ENCODE results near the gene PLGRKT. TPM values are rescaled to one million over a fixed set of nuclear protein-coding genes. Genes with fewer than 3 reads are reported as not detected.
"Not testable (repeated sequence)": the region's sequence is repeated elsewhere in the genome, so short reads cannot be mapped to it uniquely, and the experiment has no call there.

Gene PLGRKT
- total and polyA plus RNA-seq, 9 donors = 2.9 to 35.8 (median 13.3) TPM

- H3K9me3 ChIP-seq = peaks cover 0 to 2% of the 10 kb centered on the region in 2 donors
- no peak for TF ChIP-seq POLR2A (IDR thresholded peaks at IDR 0.05)
- TF ChIP-seq EP300 (IDR thresholded peaks at IDR 0.05) = no peak
- TF ChIP-seq CTCF (IDR thresholded peaks at IDR 0.05) = no peak
- no peak for DNase-seq
- WGBS, 3 donors = 76 to 94% (median 84%) methylated on average over 1 of the region's 1 CpG
- no peak overlapping the region for H3K4me3 ChIP-seq
- H3K27me3 ChIP-seq = no peaks in the 10 kb centered on the region
- H3K4me1 ChIP-seq (ENCODE audit: insufficient read depth) = no peaks in the 10 kb centered on the region
- no peak overlapping the region for H3K27ac ChIP-seq
- no peaks in the 10 kb centered on the region for H3K36me3 ChIP-seq
- intact Hi-C loops (cut with DNase I) = no loop called here
These were observed 85.0 kb downstream of the PLGRKT start for GRCh38 chr9:5352637-5353248.

DNA sequence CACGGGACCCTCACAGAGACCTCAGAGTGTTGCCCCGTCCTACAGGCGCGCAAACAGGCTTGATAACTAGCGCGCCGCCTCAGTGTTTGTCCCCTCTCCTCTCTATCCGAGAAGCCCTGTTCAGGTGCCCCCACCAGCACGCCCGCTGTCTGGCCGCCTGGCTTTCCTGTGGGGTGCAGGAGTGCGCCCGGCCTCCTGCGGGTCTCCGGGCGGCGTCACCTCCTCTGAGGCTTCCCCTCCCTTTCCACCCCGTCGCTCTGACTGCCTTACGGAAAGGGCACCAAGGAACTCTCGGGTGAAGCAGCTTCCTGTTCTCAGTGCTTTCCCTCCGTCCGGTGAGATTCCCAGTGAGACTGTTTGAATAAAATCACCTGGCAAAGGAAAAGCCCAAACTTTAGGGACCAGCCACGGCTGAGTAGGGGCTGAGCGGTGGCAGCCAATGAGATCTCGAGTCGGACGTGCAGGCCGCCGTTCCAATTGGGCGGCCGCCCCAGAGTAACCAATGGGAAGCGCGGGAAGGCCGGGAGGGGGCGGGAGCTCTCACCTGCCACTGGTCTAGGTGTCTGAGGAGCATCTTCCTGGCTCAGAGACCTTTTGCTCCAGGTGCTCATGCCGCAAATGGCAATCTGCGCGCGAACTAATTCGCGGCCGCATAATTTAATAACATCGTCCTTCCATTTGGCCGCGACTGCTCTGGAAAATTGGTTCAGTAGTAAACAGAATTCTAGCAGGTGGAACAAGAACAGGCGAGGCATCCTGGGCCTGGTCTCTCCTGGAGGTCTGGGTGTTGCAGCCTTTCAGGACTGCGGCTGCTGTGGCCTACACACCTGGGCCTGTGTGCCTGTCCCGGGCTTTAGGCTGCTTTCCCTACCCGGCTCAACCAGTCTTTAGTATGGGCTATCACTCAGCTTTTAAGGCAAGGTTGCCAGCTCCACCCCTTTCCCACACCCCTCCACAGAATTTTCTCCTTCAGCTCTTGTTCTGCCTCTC is 98.4 kb downstream of the PLGRKT start, which contains the start of gene RLN1:
RLN1 (minus strand) TSS at position 885 of the 990 bp plus-strand sequence; CDS start at position 755, 130 bp downstream.
- intact Hi-C loops (cut with DNase I); H3K27ac ChIP-seq; H3K9me3 ChIP-seq; H3K4me1 ChIP-seq (ENCODE audit: insufficient read depth); H3K4me3 ChIP-seq; H3K27me3 ChIP-seq; H3K36me3 ChIP-seq: not testable (repeated sequence)
- WGBS, 3 donors = 19 to 33% (median 20%) methylated on average over 14 to 15 of the region's 50 CpGs
- peak in 1 of 5 donors; percentile 13 for DNase-seq

GRCh38 chr9:5336688-5337087 is 101.0 kb downstream of the PLGRKT start:
- intact Hi-C loops (cut with DNase I) = no loop called here
- Histone ChIP-seq H3K4me3 (no peak overlapping the region), H3K36me3 (no peaks in the 10 kb centered on the region), H3K4me1 (ENCODE audit: insufficient read depth) (no peaks in the 10 kb centered on the region), H3K27me3 (no peaks in the 10 kb centered on the region), H3K27ac (no peak overlapping the region), H3K9me3 (no peaks in the 10 kb centered on the region)
- 77 to 79% (median 78%) methylated on average over 4 of the region's 4 CpGs for WGBS, 3 donors
- DNase-seq = no peak
- TF ChIP-seq POLR2A (IDR thresholded peaks at IDR 0.05) = no peak
- no peak for TF ChIP-seq CTCF (IDR thresholded peaks at IDR 0.05)

- H3K36me3 ChIP-seq; H3K4me1 ChIP-seq (ENCODE audit: insufficient read depth); H3K4me3 ChIP-seq; DNase-seq; H3K9me3 ChIP-seq; H3K27me3 ChIP-seq; intact Hi-C loops (cut with DNase I); H3K27ac ChIP-seq: not testable (repeated sequence)
- WGBS, 3 donors = 78 to 83% (median 80%) methylated on average over 3 of the region's 3 CpGs
These were observed 106.4 kb downstream of the PLGRKT start for GRCh38 chr9:5331276-5331675.

- Histone ChIP-seq H3K27me3 (no peaks in the 10 kb centered on the region), H3K4me1 (ENCODE audit: insufficient read depth) (no peaks in the 10 kb centered on the region), H3K9me3 (no peaks in the 10 kb centered on the region), H3K27ac (no peak overlapping the region), H3K4me3 (no peak overlapping the region), H3K36me3 (no peaks in the 10 kb centered on the region)
- WGBS, 3 donors = 48 to 51% (median 51%) methylated on average over 10 of the region's 10 CpGs
- intact Hi-C loops (cut with DNase I) = no loop called here
- peak in 1 of 5 donors; percentile 11 for DNase-seq
- TF ChIP-seq CTCF (IDR thresholded peaks at IDR 0.05) = no peak
- TF ChIP-seq EP300 (IDR thresholded peaks at IDR 0.05) = no peak
- no peak for TF ChIP-seq POLR2A (IDR thresholded peaks at IDR 0.05)
These were observed 110.7 kb downstream of the PLGRKT start for GRCh38 chr9:5326893-5327548.
